Progenitor cell of endocrine pancreas (in vitro differentiated cells): Measurements from ENCODE around the gene SLC30A1. TPM values are rescaled to one million over a fixed set of nuclear protein-coding genes. Genes with fewer than 3 reads are reported as not detected.

Experiments used
- DNase-seq: peaks from one replicate; pipeline ENCODE4 v3.0.0; 2021; ENCODE audit warnings: low spot score; ENCODE audit not compliant: unreplicated experiment
- H3K27ac Mint-ChIP-seq: 2 replicates; pipeline ENCODE4 v1.8.0; 2021; ENCODE audit warnings: mild to moderate bottlenecking, moderate library complexity, mixed read lengths
- H3K27me3 Mint-ChIP-seq: 2 replicates; pipeline ENCODE4 v1.8.0; 2021; ENCODE audit warnings: mixed read lengths
- H3K36me3 Mint-ChIP-seq: 2 replicates; pipeline ENCODE4 v1.8.0; 2022; ENCODE audit warnings: mixed read lengths; ENCODE audit not compliant: insufficient read depth
- H3K4me1 Mint-ChIP-seq: 2 replicates; pipeline ENCODE4 v1.8.0; 2021; ENCODE audit warnings: low read depth, mixed read lengths
- H3K4me3 Mint-ChIP-seq: 2 replicates; pipeline ENCODE4 v1.8.0; 2021; ENCODE audit warnings: low read depth, mild to moderate bottlenecking, moderate library complexity, mixed read lengths
- H3K9me3 Mint-ChIP-seq: 2 replicates; pipeline ENCODE4 v1.8.0; 2021; ENCODE audit warnings: low read depth, mixed read lengths
- total RNA-seq: library from RNA; stranded (reverse); gene quantifications from 2 replicates; pipeline ENCODE4 v1.2.1, GENCODE V29; 2021
- TF ChIP-seq, protein P1 (sequence below): fragments of 200-600 bp; sonication (generic); IDR thresholded peaks from one replicate; pipeline ENCODE4 v1.5.0; 2021; ENCODE audit warnings: antibody characterized with exemption, mild to moderate bottlenecking; ENCODE audit not compliant: unreplicated experiment

The SLC30A1 gene
- total RNA-seq, 1 donor from 2014 or later = 9.3 TPM

DNA sequence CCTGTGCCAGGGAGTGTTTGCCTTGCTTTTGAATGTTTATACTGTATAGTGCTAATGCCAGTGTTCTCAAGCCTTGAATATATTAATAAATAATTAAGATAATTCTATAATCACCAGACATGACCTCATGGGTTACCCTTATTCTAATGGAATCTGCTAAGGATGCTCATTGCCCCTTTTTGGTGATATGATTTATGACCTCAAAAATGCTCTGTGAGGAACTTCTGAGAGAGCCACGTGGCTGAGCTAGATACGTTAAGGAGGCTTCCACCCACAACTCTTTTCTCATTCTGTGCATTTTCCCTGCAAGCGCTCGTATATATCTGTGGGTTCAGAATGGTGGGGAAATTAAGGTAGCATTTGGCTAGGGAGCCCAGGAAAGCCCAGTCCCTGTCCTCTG is 19.6 kb upstream of the SLC30A1 start:
- no peak overlapping the region for H3K4me3 Mint-ChIP-seq
- no peak for DNase-seq
- peaks cover 1% of the 10 kb centered on the region for H3K4me1 Mint-ChIP-seq
- no peaks in the 10 kb centered on the region for H3K27me3 Mint-ChIP-seq
- H3K27ac Mint-ChIP-seq = no peak overlapping the region
- H3K36me3 Mint-ChIP-seq = no peaks in the 10 kb centered on the region
- TF ChIP-seq, protein P1, sequence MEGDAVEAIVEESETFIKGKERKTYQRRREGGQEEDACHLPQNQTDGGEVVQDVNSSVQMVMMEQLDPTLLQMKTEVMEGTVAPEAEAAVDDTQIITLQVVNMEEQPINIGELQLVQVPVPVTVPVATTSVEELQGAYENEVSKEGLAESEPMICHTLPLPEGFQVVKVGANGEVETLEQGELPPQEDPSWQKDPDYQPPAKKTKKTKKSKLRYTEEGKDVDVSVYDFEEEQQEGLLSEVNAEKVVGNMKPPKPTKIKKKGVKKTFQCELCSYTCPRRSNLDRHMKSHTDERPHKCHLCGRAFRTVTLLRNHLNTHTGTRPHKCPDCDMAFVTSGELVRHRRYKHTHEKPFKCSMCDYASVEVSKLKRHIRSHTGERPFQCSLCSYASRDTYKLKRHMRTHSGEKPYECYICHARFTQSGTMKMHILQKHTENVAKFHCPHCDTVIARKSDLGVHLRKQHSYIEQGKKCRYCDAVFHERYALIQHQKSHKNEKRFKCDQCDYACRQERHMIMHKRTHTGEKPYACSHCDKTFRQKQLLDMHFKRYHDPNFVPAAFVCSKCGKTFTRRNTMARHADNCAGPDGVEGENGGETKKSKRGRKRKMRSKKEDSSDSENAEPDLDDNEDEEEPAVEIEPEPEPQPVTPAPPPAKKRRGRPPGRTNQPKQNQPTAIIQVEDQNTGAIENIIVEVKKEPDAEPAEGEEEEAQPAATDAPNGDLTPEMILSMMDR = no peak
- H3K9me3 Mint-ChIP-seq = no peaks in the 10 kb centered on the region

DNA sequence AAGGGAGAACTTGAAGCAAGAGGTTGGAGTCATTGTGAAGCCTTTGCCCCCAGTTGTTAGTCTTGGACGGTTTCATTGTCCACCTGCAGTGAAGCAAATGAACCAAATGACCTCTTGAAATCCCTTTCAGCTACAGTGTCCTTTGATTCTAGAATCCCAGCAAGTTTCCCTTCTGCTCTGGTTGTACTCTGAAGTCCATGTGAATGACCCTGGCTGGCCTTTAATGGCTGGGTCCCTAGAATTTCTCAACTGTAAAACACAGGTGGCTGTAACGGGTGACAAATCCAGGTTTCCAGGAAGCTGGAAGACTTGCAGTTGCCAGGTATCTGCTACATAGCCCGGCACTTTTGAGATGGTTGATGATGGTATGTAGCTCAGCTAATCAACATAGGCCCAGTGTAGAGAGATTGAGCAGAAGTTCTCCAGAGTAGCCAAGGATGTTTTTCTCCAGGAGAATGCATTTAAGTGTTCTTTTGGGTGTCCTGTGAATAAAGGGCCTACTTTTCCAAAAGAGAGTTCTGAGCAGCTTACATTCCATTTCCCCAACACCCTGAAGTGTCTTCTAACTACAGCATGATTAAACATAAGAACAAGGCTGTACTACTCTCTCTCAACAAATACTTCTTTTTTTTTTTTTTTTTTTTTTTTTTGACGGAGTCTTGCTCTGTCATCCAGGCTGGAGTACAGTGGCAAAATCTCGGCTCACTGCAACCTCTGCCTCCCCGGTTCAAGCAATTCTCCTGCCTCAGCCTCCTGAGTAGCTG is 17.6 kb upstream of the SLC30A1 start:
- TF ChIP-seq, protein P1 = no peak

DNA sequence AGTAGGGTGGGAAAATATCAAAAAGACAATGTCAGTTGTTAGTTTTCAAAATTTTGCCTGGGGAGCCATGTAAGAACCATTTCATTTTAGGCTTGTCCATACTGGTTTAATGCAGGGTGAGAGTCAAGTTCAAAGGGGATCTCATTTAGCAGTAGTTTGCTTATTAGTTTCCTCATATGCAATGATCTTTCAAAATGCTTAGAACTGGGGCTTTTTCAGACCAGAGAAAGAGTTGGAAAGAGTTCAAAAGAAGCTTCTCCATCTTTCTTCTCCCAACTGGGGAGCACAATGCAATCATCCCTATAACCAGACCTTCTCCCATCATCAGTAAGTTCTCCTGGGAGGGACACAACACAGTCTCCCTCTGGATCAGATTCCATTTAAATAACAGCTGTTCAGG is 16.5 kb upstream of the SLC30A1 start:
- H3K27ac Mint-ChIP-seq = peak overlapping the region; percentile 74
- TF ChIP-seq, protein P1 = no peak
- no peaks in the 10 kb centered on the region for H3K9me3 Mint-ChIP-seq
- no peaks in the 10 kb centered on the region for H3K4me1 Mint-ChIP-seq
- no peak for DNase-seq
- H3K36me3 Mint-ChIP-seq = no peaks in the 10 kb centered on the region
- no peak overlapping the region for H3K4me3 Mint-ChIP-seq
- peaks cover 2% of the 10 kb centered on the region for H3K27me3 Mint-ChIP-seq

More for the DNA sequence above, 17.6 kb upstream of the SLC30A1 start:
- no peak for DNase-seq
- no peaks in the 10 kb centered on the region for H3K4me1 Mint-ChIP-seq
- H3K36me3 Mint-ChIP-seq = no peaks in the 10 kb centered on the region
- H3K27me3 Mint-ChIP-seq = peaks cover 2% of the 10 kb centered on the region
- H3K9me3 Mint-ChIP-seq = no peaks in the 10 kb centered on the region
- no peak overlapping the region for H3K27ac Mint-ChIP-seq
- H3K4me3 Mint-ChIP-seq = no peak overlapping the region

DNA sequence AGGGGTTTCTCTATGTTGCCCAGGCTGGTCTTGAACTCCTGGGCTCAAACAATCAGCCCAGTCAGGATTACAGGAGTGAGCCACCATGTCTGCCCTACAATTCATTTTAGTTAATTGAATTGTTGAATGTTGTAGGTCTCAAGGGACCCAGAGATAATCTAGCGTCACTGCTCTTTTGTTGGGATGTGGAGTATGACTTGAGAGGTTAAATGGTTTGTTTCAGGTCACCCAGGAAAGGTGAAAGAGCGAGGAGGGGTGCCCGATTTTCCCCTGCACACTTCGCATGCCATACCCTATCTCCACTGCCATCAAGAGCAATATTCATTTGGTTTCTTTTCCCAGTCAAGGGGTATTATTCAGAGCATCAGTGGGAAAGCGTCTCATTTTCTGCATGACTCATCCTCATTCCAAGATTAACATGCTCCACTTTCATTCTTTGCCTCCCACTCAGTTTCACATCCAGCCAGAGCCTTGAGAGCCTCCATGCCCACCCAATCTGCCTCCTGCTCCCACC is 13.1 kb upstream of the SLC30A1 start:
- no peaks in the 10 kb centered on the region for H3K36me3 Mint-ChIP-seq
- no peak for DNase-seq
- no peaks in the 10 kb centered on the region for H3K9me3 Mint-ChIP-seq
- no peaks in the 10 kb centered on the region for H3K4me1 Mint-ChIP-seq
- no peak overlapping the region for H3K27ac Mint-ChIP-seq
- H3K27me3 Mint-ChIP-seq = peaks cover 5% of the 10 kb centered on the region
- TF ChIP-seq, protein P1 = no peak
- no peak overlapping the region for H3K4me3 Mint-ChIP-seq

DNA sequence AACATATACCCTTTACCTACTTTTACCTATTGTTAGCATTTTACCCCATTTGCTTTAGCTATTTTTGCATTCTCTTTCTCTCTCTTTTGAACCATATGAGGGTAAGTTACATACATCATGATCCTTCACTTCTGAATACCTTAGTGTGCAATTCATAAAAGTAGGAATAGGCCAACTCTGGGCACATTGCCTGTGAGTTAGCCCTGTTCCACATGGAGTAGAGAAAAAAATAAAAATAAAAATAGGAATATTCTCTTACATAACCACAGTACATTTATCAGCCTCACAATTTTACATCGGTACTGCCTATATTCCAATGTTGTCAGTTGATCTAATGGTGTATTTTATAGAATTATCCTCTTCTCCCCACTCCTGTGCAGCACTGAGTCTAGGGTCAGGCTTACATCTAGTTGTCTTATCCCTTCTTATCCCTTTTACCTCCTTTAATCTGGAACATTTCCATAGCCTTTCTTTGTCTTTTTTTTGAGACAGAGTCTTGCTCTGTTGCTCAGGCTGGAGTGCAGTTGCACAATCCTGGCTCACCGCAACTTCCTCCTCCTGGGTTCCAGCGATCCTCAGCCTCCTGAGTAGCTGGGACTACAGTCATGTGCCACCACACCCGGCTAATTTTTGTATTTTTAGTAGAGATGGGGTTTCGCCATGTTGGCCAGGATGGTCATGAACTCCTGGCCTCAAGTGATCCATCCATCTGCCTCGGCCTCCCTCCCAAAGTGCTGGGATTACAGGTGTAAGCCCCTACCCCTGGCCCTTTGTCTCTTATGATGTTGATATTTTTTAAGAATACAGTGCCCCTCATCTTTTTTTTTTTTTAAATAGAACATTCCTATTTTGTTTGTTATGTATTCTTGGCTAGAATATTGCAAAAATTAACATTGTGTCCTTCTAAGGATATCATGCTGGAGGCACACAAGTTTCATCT is 11.1 kb upstream of the SLC30A1 start:
- Mint-ChIP-seq H3K4me3 (no peak overlapping the region), H3K4me1 (no peaks in the 10 kb centered on the region), H3K27ac (peak overlapping the region; percentile 44), H3K36me3 (no peaks in the 10 kb centered on the region), H3K27me3 (peaks cover 5% of the 10 kb centered on the region), H3K9me3 (no peaks in the 10 kb centered on the region)
- DNase-seq = no peak
- TF ChIP-seq, protein P1 = no peak
